K562 (cell line): ENCODE data around the gene UGT2B7. TPM values are rescaled to one million over a fixed set of nuclear protein-coding genes. Genes with fewer than 3 reads are reported as not detected.

ENCODE experiments used
- CAMTA2 ChIP-seq: fragments of 250-450 bp; sonication (Bioruptor Pico); conservative IDR thresholded peaks from 2 replicates; pipeline ENCODE4 v1.5.1; 2022
- CBX8 ChIP-seq: fragments of 200-600 bp; sonication (generic); IDR thresholded peaks from 2 replicates; pipeline ENCODE4 v1.6.1; 2012; ENCODE audit warnings: borderline replicate concordance, mixed run types, low read depth, mild to moderate bottlenecking, moderate library complexity, mixed read lengths, low read length, control low read depth, inconsistent platforms; ENCODE audit not compliant: poor library complexity, severe bottlenecking; ENCODE audit errors: extremely low read depth
- FOXJ3 ChIP-seq: sonication (generic); formaldehyde crosslinking; IDR thresholded peaks from 2 replicates; pipeline ENCODE4 v1.4.0; 2020; ENCODE audit warnings: mild to moderate bottlenecking, missing genetic modification reagents
- PURB ChIP-seq: sonication (generic); formaldehyde crosslinking; IDR thresholded peaks from 2 replicates; pipeline ENCODE4 v1.9.0; 2021; ENCODE audit warnings: low read depth, mild to moderate bottlenecking, missing genetic modification reagents
- SP2 ChIP-seq: IDR thresholded peaks from 2 replicates; pipeline ENCODE4 v1.6.1; 2011; ENCODE audit warnings: mild to moderate bottlenecking, low read depth, low read length, moderate library complexity; ENCODE audit not compliant: poor library complexity, severe bottlenecking; ENCODE audit errors: extremely low read depth
- TRIM28 ChIP-seq: fragments of 450-650 bp; IDR thresholded peaks from 2 replicates; pipeline ENCODE4 v1.6.1; 2017
- ZNF146 ChIP-seq: IDR thresholded peaks from one replicate; pipeline ENCODE4 v1.6.1; 2018; ENCODE audit warnings: missing compliant biosample characterization; ENCODE audit not compliant: unreplicated experiment
- ZNF165 ChIP-seq: fragments of 250-450 bp; sonication (Bioruptor Pico); IDR thresholded peaks from 2 replicates; pipeline ENCODE4 v1.4.0; 2020; ENCODE audit warnings: borderline replicate concordance
- ZNF354B ChIP-seq: fragments of 250-450 bp; sonication (Bioruptor Pico); IDR thresholded peaks from 2 replicates; pipeline ENCODE4 v1.4.0; 2020
- ZNF589 ChIP-seq: fragments of 200-800 bp; sonication (Bioruptor generic); IDR thresholded peaks from 2 replicates; pipeline ENCODE4 v1.6.1; 2016; ENCODE audit warnings: low read depth, missing genetic modification characterization, missing compliant biosample characterization
- polyA plus RNA-seq, 8 experiments: library from polyadenylated mRNA; depleted of rRNA in 4 of 8; stranded (reverse) in 5 of 8; unstranded in 3 of 8; fragments of >200 nt; fragmentation: Nextera tagmentation in 2 of 8; fragmentation: Illumina TruSeq in 1 of 8; extraction: Ambion mirVana in 2 of 8; extraction: Trizol in 1 of 8; gene quantifications; 2 replicates each; pipeline versions ENCODE4 v1.2.1 to v1.2.3, GENCODE V29; 2011 to 2014; ENCODE audit warnings: inconsistent platforms in 1 of 8, missing spikeins in 1 of 8
- total RNA-seq, 7 experiments: library from RNA; depleted of rRNA in 6 of 7; stranded (reverse); fragments of >200 nt in 6 of 7; fragmentation: Illumina TruSeq in 2 of 7; extraction: Trizol in 2 of 7; gene quantifications; 2 replicates each; pipeline versions ENCODE4 v1.2.1 to v1.2.3, GENCODE V29; 2011 to 2021; ENCODE audit warnings: low replicate concordance in 1 of 7
- TF ChIP-seq, protein P1 (sequence below): fragments of 450-650 bp; conservative IDR thresholded peaks from 2 replicates; pipeline ENCODE4 v1.6.1; 2016; ENCODE audit warnings: missing genetic modification characterization, low read depth, mild to moderate bottlenecking, control low read depth, missing compliant biosample characterization
- TF ChIP-seq, protein P2 (sequence below): fragments of 450-650 bp; formaldehyde crosslinking; IDR thresholded peaks from 2 replicates; pipeline ENCODE4 v1.4.0; 2022; ENCODE audit warnings: missing genetic modification characterization
- TF ChIP-seq, protein P3 (sequence below): fragments of 450-650 bp; IDR thresholded peaks from 2 replicates; pipeline ENCODE4 v1.6.1; 2016; ENCODE audit warnings: borderline replicate concordance

The UGT2B7 gene
- total and polyA plus RNA-seq, 9 of the 15 experiments (the other 6 are each of a cell fraction or from before 2014, with no cell fraction given) = 0.04 to 0.18 (median 0.14) TPM; not detected in 5

DNA sequence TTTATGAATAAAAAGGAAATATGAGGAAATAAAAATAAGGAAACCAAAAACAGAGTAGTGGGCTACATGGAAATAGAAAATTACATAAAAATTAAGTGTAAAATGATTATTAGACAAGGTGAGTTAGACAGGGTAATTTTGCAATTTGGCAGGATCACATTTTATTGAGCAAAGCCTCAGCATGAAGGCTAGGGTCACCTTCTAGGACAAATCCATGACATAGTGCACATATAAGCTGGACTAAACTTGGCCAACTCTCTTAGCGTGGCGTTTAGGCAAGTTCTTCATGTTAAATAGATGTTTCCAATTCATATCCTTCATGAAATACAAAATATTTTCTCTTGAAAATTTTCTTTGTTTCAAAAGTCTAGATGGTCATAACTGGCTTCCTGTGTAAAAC is 25.7 kb upstream of the UGT2B7 start (continued):
- no peak for TF ChIP-seq CAMTA2
- TF ChIP-seq ZNF589 = no peak
- no peak for TF ChIP-seq PURB (CRISPR knock-in tag)
- no peak for TF ChIP-seq ZNF354B (CRISPR knock-in tag)
- TF ChIP-seq, protein P1, sequence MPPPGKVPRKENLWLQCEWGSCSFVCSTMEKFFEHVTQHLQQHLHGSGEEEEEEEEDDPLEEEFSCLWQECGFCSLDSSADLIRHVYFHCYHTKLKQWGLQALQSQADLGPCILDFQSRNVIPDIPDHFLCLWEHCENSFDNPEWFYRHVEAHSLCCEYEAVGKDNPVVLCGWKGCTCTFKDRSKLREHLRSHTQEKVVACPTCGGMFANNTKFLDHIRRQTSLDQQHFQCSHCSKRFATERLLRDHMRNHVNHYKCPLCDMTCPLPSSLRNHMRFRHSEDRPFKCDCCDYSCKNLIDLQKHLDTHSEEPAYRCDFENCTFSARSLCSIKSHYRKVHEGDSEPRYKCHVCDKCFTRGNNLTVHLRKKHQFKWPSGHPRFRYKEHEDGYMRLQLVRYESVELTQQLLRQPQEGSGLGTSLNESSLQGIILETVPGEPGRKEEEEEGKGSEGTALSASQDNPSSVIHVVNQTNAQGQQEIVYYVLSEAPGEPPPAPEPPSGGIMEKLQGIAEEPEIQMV (tag) = no peak
- no peak for TF ChIP-seq ZNF146 (CRISPR knock-in tag)
- no peak for TF ChIP-seq CBX8
- no peak for TF ChIP-seq FOXJ3 (CRISPR knock-in tag)
- TF ChIP-seq TRIM28 = no peak
- no peak for TF ChIP-seq SP2
- TF ChIP-seq, protein P2, sequence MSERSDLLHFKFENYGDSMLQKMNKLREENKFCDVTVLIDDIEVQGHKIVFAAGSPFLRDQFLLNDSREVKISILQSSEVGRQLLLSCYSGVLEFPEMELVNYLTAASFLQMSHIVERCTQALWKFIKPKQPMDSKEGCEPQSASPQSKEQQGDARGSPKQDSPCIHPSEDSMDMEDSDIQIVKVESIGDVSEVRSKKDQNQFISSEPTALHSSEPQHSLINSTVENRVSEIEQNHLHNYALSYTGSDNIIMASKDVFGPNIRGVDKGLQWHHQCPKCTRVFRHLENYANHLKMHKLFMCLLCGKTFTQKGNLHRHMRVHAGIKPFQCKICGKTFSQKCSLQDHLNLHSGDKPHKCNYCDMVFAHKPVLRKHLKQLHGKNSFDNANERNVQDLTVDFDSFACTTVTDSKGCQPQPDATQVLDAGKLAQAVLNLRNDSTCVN (CRISPR knock-in tag) = no peak
- no peak for TF ChIP-seq ZNF165
- TF ChIP-seq, protein P3, sequence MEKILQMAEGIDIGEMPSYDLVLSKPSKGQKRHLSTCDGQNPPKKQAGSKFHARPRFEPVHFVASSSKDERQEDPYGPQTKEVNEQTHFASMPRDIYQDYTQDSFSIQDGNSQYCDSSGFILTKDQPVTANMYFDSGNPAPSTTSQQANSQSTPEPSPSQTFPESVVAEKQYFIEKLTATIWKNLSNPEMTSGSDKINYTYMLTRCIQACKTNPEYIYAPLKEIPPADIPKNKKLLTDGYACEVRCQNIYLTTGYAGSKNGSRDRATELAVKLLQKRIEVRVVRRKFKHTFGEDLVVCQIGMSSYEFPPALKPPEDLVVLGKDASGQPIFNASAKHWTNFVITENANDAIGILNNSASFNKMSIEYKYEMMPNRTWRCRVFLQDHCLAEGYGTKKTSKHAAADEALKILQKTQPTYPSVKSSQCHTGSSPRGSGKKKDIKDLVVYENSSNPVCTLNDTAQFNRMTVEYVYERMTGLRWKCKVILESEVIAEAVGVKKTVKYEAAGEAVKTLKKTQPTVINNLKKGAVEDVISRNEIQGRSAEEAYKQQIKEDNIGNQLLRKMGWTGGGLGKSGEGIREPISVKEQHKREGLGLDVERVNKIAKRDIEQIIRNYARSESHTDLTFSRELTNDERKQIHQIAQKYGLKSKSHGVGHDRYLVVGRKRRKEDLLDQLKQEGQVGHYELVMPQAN = no peak
